KMS-11 (cell line): ENCODE results near the gene FSD1.

ENCODE experiments used
- H2AFZ ChIP-seq: fragments of 200-600 bp; sonication (generic); 2 replicates; pipeline ENCODE4 v1.6.1; 2016; ENCODE audit warnings: antibody characterized with exemption, mixed run types, low read depth
- H3K27ac ChIP-seq: fragments of 200-600 bp; sonication (generic); 2 replicates; pipeline ENCODE4 v1.6.1; 2016; ENCODE audit warnings: mild to moderate bottlenecking, mixed run types
- H3K27me3 ChIP-seq: fragments of 200-600 bp; sonication (generic); 2 replicates; pipeline ENCODE4 v1.6.1; 2017; ENCODE audit warnings: mild to moderate bottlenecking, low read depth, mixed run types, moderate library complexity; ENCODE audit not compliant: insufficient read depth
- H3K36me3 ChIP-seq: fragments of 200-600 bp; sonication (generic); 2 replicates; pipeline ENCODE4 v1.6.1; 2017; ENCODE audit warnings: mild to moderate bottlenecking, mixed run types; ENCODE audit not compliant: insufficient read depth
- H3K4me1 ChIP-seq: fragments of 200-600 bp; sonication (generic); 2 replicates; pipeline ENCODE4 v1.6.1; 2016; ENCODE audit warnings: mild to moderate bottlenecking, low read depth, mixed run types; ENCODE audit not compliant: poor library complexity, severe bottlenecking
- H3K4me2 ChIP-seq: fragments of 200-600 bp; sonication (generic); 2 replicates; pipeline ENCODE4 v1.7.0; 2016; ENCODE audit warnings: mild to moderate bottlenecking, mixed run types
- H3K4me3 ChIP-seq: fragments of 200-600 bp; sonication (generic); IDR thresholded peaks from 2 replicates; pipeline ENCODE4 v1.6.1; 2017; ENCODE audit warnings: low read depth, low read length, mixed read lengths; ENCODE audit not compliant: insufficient read depth
- H3K79me2 ChIP-seq: fragments of 200-600 bp; sonication (generic); 2 replicates; pipeline ENCODE4 v1.6.1; 2016; ENCODE audit warnings: low read depth, mixed run types; ENCODE audit not compliant: insufficient read depth
- H3K9ac ChIP-seq: fragments of 200-600 bp; sonication (generic); 2 replicates; pipeline ENCODE4 v1.6.1; 2016; ENCODE audit warnings: mild to moderate bottlenecking, mixed run types
- H4K20me1 ChIP-seq: fragments of 200-600 bp; sonication (generic); 2 replicates; pipeline ENCODE4 v1.6.1; 2016; ENCODE audit warnings: mild to moderate bottlenecking, mixed run types; ENCODE audit not compliant: insufficient read depth
- CTCF ChIP-seq: fragments of 200-600 bp; sonication (generic); conservative IDR thresholded peaks from 2 replicates; pipeline ENCODE4 v1.6.1; 2017; ENCODE audit warnings: low read depth, mild to moderate bottlenecking, antibody characterized with exemption, low read length, moderate library complexity, mixed read lengths

Gene FSD1

GRCh38 chr19:4260613-4261191 lies 43.7 kb upstream of the FSD1 start:
- Histone ChIP-seq H3K4me1 (no peaks in the 10 kb centered on the region), H4K20me1 (no peaks in the 10 kb centered on the region), H2AFZ (no peak overlapping the region), H3K27me3 (no peaks in the 10 kb centered on the region), H3K9ac (no peak overlapping the region), H3K79me2 (no peaks in the 10 kb centered on the region), H3K4me3 (no peak overlapping the region), H3K27ac (no peak overlapping the region), H3K4me2 (no peak overlapping the region), H3K36me3 (no peaks in the 10 kb centered on the region)
- TF ChIP-seq CTCF = no peak

GRCh38 chr19:4264812-4265211 lies 39.6 kb upstream of the FSD1 start:
- Histone ChIP-seq H2AFZ (no peak overlapping the region), H4K20me1 (no peaks in the 10 kb centered on the region), H3K27ac (no peak overlapping the region), H3K4me3 (no peak overlapping the region), H3K4me2 (no peak overlapping the region), H3K9ac (no peak overlapping the region), H3K4me1 (no peaks in the 10 kb centered on the region), H3K79me2 (no peaks in the 10 kb centered on the region), H3K36me3 (no peaks in the 10 kb centered on the region), H3K27me3 (no peaks in the 10 kb centered on the region)
- no peak for TF ChIP-seq CTCF

GRCh38 chr19:4266253-4267000 lies 38.0 kb upstream of the FSD1 start:
- Histone ChIP-seq H3K4me2 (no peak overlapping the region), H3K4me3 (no peak overlapping the region), H2AFZ (no peak overlapping the region), H4K20me1 (no peaks in the 10 kb centered on the region), H3K27me3 (no peaks in the 10 kb centered on the region), H3K27ac (no peak overlapping the region), H3K4me1 (no peaks in the 10 kb centered on the region), H3K36me3 (no peaks in the 10 kb centered on the region), H3K79me2 (no peaks in the 10 kb centered on the region), H3K9ac (no peak overlapping the region)
- TF ChIP-seq CTCF = no peak

- Histone ChIP-seq H2AFZ (no peak overlapping the region), H3K27me3 (no peaks in the 10 kb centered on the region), H3K27ac (no peak overlapping the region), H3K36me3 (no peaks in the 10 kb centered on the region), H3K4me3 (no peak overlapping the region), H3K4me2 (no peak overlapping the region), H4K20me1 (no peaks in the 10 kb centered on the region), H3K4me1 (no peaks in the 10 kb centered on the region), H3K79me2 (no peaks in the 10 kb centered on the region), H3K9ac (no peak overlapping the region)
- TF ChIP-seq CTCF = peak; percentile 40
Observed at GRCh38 chr19:4267101-4267900, 37.1 kb upstream of the FSD1 start.
